ENCODE data around the gene IRF2BP1. TPM values are rescaled to one million over a fixed set of nuclear protein-coding genes. Genes with fewer than 3 reads are reported as not detected.
A peak's percentile ranks its signal among the peaks of the same experiment; 100 is the strongest.

The IRF2BP1 gene
- total RNA-seq, 3 donors from 2014 or later = 19.0 to 33.7 (median 19.8) TPM

- Histone ChIP-seq H3K36me3 (ENCODE audit: low read depth) (no peaks in the 10 kb centered on the region), H3K4me3 (peak overlapping the region; percentile 57), H3K9me3 (no peaks in the 10 kb centered on the region), H3K4me1 (ENCODE audit: low read depth) (peaks cover 35% of the 10 kb centered on the region)
- ATAC-seq (peak; percentile 68), DNase-seq (peak; percentile 92 to 93 (median 93))
- TF ChIP-seq, protein P1, sequence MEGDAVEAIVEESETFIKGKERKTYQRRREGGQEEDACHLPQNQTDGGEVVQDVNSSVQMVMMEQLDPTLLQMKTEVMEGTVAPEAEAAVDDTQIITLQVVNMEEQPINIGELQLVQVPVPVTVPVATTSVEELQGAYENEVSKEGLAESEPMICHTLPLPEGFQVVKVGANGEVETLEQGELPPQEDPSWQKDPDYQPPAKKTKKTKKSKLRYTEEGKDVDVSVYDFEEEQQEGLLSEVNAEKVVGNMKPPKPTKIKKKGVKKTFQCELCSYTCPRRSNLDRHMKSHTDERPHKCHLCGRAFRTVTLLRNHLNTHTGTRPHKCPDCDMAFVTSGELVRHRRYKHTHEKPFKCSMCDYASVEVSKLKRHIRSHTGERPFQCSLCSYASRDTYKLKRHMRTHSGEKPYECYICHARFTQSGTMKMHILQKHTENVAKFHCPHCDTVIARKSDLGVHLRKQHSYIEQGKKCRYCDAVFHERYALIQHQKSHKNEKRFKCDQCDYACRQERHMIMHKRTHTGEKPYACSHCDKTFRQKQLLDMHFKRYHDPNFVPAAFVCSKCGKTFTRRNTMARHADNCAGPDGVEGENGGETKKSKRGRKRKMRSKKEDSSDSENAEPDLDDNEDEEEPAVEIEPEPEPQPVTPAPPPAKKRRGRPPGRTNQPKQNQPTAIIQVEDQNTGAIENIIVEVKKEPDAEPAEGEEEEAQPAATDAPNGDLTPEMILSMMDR (IDR thresholded peaks at IDR 0.05) = no peak
- intact Hi-C loops (cut with DNase I, micrococcal nuclease) = no loop called here
These were observed 672 bp upstream of the IRF2BP1 start for GRCh38 chr19:45886427-45887199.

DNA sequence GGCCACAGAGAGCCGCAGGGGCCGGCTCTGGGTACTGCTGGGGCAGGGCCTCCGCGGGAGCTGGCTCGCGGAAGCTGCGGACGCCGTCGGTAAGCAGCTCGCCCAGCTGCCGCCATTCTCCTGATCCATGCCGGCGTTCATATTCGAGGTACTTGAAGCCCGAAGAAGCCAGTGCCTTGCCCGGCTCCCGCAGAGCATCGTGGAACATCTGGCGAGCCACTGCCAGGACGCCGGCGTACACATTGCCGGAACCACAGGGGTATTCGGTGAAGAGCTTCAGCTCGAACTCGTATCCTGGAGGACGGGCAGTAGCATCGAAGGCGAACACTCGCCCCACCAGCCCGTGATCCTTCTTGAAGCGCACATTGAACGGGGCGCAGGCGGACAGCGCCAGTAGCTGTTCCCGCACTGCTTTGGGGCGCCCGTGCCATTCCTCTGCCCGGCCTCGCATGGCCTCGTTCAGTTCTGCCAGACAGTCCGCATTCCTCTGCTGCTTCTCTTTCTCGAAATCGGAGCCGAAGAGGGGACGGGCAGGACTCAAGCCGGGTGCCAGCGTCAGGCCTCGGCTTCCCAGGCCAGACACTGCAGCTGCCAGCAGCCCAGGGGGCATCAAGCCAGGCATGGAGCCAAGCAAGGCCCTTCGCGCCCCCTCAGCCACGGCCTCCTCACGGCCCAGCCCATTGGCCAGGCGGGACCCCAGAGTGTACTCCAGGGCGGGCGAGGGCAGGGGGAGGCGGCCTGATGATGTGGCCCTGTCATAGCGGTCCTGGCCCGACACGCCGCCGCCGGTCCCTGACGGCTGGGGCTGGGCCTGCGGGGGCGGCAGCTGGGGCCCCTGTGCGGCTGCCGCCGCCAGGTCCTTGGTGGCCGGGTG lies 1.0 kb downstream of the IRF2BP1 start:
- no peaks in the 10 kb centered on the region for H3K36me3 ChIP-seq (ENCODE audit: low read depth)
- no peaks in the 10 kb centered on the region for H3K9me3 ChIP-seq
- peaks cover 49% of the 10 kb centered on the region for H3K4me1 ChIP-seq (ENCODE audit: low read depth)
- DNase-seq = peak in 2 of 3 donors; percentile 62 to 71
- H3K4me3 ChIP-seq = peak overlapping the region; percentile 57
- ATAC-seq = no peak
- intact Hi-C loops (cut with DNase I, micrococcal nuclease) = no loop called here
- TF ChIP-seq, protein P1 (IDR thresholded peaks at IDR 0.05) = no peak

- DNase-seq = peak; percentile 38 to 65 (median 62)
- peaks cover 49% of the 10 kb centered on the region for H3K4me1 ChIP-seq (ENCODE audit: low read depth)
- H3K36me3 ChIP-seq (ENCODE audit: low read depth) = no peaks in the 10 kb centered on the region
- TF ChIP-seq, protein P1 (IDR thresholded peaks at IDR 0.05) = no peak
- no peak for ATAC-seq
- intact Hi-C loops (cut with DNase I, micrococcal nuclease) = no loop called here
- no peaks in the 10 kb centered on the region for H3K9me3 ChIP-seq
- no peak overlapping the region for H3K4me3 ChIP-seq
These were observed 1.9 kb downstream of the IRF2BP1 start for GRCh38 chr19:45883881-45884681.

GRCh38 chr19:45883586-45883880 lies 2.4 kb downstream of the IRF2BP1 start:
- intact Hi-C loops (cut with DNase I, micrococcal nuclease) = no loop called here
- peaks cover 52% of the 10 kb centered on the region for H3K4me1 ChIP-seq (ENCODE audit: low read depth)
- DNase-seq (no peak), ATAC-seq (no peak)
- H3K36me3 ChIP-seq (ENCODE audit: low read depth) = no peaks in the 10 kb centered on the region
- H3K9me3 ChIP-seq = no peaks in the 10 kb centered on the region
- TF ChIP-seq, protein P1 (IDR thresholded peaks at IDR 0.05) = no peak
- no peak overlapping the region for H3K4me3 ChIP-seq

Measured in mucosa of descending colon (tissue), 3 donors.